PC-9 (cell line): Measurements from ENCODE around the gene SRSF3. TPM values are rescaled to one million over a fixed set of nuclear protein-coding genes. Genes with fewer than 3 reads are reported as not detected.
"Not testable (repeated sequence)": the region's sequence is repeated elsewhere in the genome, so short reads cannot be mapped to it uniquely, and the experiment has no call there.

Source experiments
- BruUV-seq: library from RNA; stranded (reverse); fragments of 400-500 nt; replicated peaks from 2 replicates; lab custom pipeline; 2021; lab: Mats Ljungman, UMichigan
- CTCF ChIA-PET: fragments of 300-600 bp; sonication (Branson Sonifier 250); formaldehyde crosslinking; loops from one replicate; lab custom pipeline; 2022; ENCODE audit warnings: antibody characterized with exemption; lab: Charles Lee
- POLR2A ChIA-PET: fragments of 300-600 bp; sonication (Branson Sonifier 250); formaldehyde crosslinking; loops from one replicate; lab custom pipeline; 2022; ENCODE audit warnings: antibody characterized with exemption; ENCODE audit not compliant: unreplicated experiment; lab: Charles Lee
- DNase-seq, 2 experiments: peaks; one replicate each; pipeline versions ENCODE4 v3.0.0 to v3.0.0-alpha.2; 2015 to 2022; ENCODE audit warnings: mixed read lengths in 1 of 2
- H2AFZ ChIP-seq: fragments of 200-600 bp; sonication (generic); 2 replicates; pipeline ENCODE4 v1.8.1; 2017; ENCODE audit warnings: antibody characterized with exemption
- H3F3A ChIP-seq: fragments of 200-600 bp; sonication (generic); 2 replicates; pipeline ENCODE4 v1.8.1; 2017; ENCODE audit warnings: antibody characterized with exemption, mild to moderate bottlenecking, low read depth; ENCODE audit not compliant: insufficient read depth
- H3K27ac ChIP-seq: fragments of 200-600 bp; sonication (generic); 2 replicates; pipeline ENCODE4 v1.6.1; 2016; ENCODE audit warnings: mixed run types
- H3K27me3 ChIP-seq: fragments of 200-600 bp; sonication (generic); 2 replicates; pipeline ENCODE4 v1.6.1; 2016; ENCODE audit warnings: low read depth, mixed run types; ENCODE audit not compliant: insufficient read depth
- H3K36me3 ChIP-seq: fragments of 200-600 bp; sonication (generic); 2 replicates; pipeline ENCODE4 v1.6.1; 2016; ENCODE audit warnings: low read depth, mixed run types
- H3K4me1 ChIP-seq: fragments of 200-600 bp; sonication (generic); replicated peaks from 2 replicates; pipeline ENCODE4 v1.6.1; 2016; ENCODE audit warnings: mixed run types; ENCODE audit not compliant: insufficient read depth
- H3K4me2 ChIP-seq: fragments of 200-600 bp; sonication (generic); 2 replicates; pipeline ENCODE4 v1.6.1; 2017; ENCODE audit warnings: mixed run types
- H3K4me3 ChIP-seq: fragments of 200-600 bp; sonication (generic); 2 replicates; pipeline ENCODE4 v1.6.1; 2016; ENCODE audit warnings: mixed run types
- H3K79me2 ChIP-seq: fragments of 200-600 bp; sonication (generic); 2 replicates; pipeline ENCODE4 v1.6.1; 2017; ENCODE audit warnings: low read depth, mixed run types
- H3K9me2 ChIP-seq: fragments of 200-600 bp; sonication (generic); 2 replicates; pipeline ENCODE4 v1.8.1; 2017; ENCODE audit warnings: mild to moderate bottlenecking; ENCODE audit not compliant: insufficient read depth
- H3K9me3 ChIP-seq: fragments of 200-600 bp; sonication (generic); 2 replicates; pipeline ENCODE4 v1.8.1; 2016; ENCODE audit warnings: low read depth; ENCODE audit not compliant: insufficient read depth
- H4K20me1 ChIP-seq: fragments of 200-600 bp; sonication (generic); 2 replicates; pipeline ENCODE4 v1.8.1; 2017; ENCODE audit not compliant: insufficient read depth
- EZH2 ChIP-seq: fragments of 200-600 bp; sonication (generic); IDR thresholded peaks from 2 replicates; pipeline ENCODE4 v1.8.0; 2017; ENCODE audit warnings: antibody characterized with exemption, low read depth
- intact Hi-C: fragments of 100-400 bp; cut with micrococcal nuclease; formaldehyde crosslinking; loops from one replicate; pipeline ENCODE4 v1.10.0; 2022; ENCODE audit not compliant: unreplicated experiment
- total RNA-seq: library from RNA; stranded (reverse); gene quantifications from 2 replicates; pipeline ENCODE4 v1.2.3, GENCODE V29; 2021
- TF ChIP-seq, protein P1 (sequence below): fragments of 200-600 bp; sonication (generic); conservative IDR thresholded peaks from 2 replicates; pipeline ENCODE4 v1.6.1; 2017; ENCODE audit warnings: mixed run types, antibody characterized with exemption, mild to moderate bottlenecking, moderate library complexity

SRSF3 gene
- total RNA-seq, 1 experiment from 2014 or later = 278 TPM

DNA sequence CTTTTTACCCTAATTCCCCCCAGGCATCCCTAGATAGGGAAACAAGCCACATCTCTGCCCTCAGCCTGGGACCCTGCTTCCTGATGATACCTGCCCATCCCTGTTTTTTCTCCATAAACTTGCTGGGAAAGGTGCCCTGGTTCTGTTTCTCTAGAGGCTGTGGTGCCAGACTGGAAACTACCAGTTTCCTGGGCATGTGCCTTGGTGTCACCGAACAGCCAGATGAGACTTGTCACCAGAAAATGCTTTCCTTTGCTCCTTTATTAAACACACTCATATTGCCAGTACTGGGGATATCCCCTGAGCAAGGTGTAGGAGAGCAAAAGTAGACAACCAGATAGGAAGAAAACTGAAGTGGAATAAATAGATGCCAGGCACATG, 16.8 kb downstream of the SRSF3 start:
- peaks cover 5% of the 10 kb centered on the region for H3K4me1 ChIP-seq
- peaks cover 35% of the 10 kb centered on the region for H4K20me1 ChIP-seq
- H3K36me3 ChIP-seq = peaks cover 18% of the 10 kb centered on the region; the same call in 1 of the 2 replicates
- peak overlapping the region; percentile 11; the same call in 1 of the 2 replicates for H3K27ac ChIP-seq
- H3K9me3 ChIP-seq = no peaks in the 10 kb centered on the region
- DNase-seq = no peak
- no peaks in the 10 kb centered on the region for H3K9me2 ChIP-seq
- TF ChIP-seq EZH2 = no peak
- TF ChIP-seq, protein P1, sequence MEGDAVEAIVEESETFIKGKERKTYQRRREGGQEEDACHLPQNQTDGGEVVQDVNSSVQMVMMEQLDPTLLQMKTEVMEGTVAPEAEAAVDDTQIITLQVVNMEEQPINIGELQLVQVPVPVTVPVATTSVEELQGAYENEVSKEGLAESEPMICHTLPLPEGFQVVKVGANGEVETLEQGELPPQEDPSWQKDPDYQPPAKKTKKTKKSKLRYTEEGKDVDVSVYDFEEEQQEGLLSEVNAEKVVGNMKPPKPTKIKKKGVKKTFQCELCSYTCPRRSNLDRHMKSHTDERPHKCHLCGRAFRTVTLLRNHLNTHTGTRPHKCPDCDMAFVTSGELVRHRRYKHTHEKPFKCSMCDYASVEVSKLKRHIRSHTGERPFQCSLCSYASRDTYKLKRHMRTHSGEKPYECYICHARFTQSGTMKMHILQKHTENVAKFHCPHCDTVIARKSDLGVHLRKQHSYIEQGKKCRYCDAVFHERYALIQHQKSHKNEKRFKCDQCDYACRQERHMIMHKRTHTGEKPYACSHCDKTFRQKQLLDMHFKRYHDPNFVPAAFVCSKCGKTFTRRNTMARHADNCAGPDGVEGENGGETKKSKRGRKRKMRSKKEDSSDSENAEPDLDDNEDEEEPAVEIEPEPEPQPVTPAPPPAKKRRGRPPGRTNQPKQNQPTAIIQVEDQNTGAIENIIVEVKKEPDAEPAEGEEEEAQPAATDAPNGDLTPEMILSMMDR = no peak
- H3K79me2 ChIP-seq = 0 out of 2 replicates have a peak, but pooled peaks cover 2% of the 10 kb centered on the region
- no peak overlapping the region for H3K4me2 ChIP-seq
- no peaks in the 10 kb centered on the region for H3K27me3 ChIP-seq
- no peak overlapping the region for H3K4me3 ChIP-seq
- ChIA-PET CTCF (no interaction called here), POLR2A (no interaction called here)
- H3F3A ChIP-seq = peaks cover 96% of the 10 kb centered on the region
- intact Hi-C loops = no loop called here
- no TSS peak for BruUV-seq
- H2AFZ ChIP-seq = no peak overlapping the region

DNA sequence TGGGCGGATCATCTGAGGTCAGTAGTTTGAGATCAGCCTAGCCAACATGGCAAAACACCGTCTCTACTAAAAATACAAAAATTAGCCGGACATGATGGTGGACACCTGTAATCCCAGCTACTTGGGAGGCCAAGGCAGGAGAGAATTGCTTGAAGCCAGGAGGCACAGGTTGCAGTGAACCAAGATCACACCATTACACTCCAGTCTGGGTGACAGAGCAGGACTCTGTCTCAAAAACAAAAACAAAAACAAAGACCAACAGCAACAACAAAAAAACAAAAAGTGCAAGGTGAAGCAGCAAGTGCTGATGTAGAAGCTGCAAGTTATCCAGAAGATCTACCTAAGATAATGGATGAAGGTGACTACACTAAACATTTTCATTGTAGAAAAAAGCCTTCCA, 17.5 kb downstream of the SRSF3 start:
- POLR2A ChIA-PET, H3K27me3 ChIP-seq, DNase-seq, H3K4me2 ChIP-seq, CTCF ChIA-PET, BruUV-seq, intact Hi-C loops, H2AFZ ChIP-seq, H3K4me3 ChIP-seq, H3K79me2 ChIP-seq, H3K27ac ChIP-seq, H3K9me3 ChIP-seq, H3K9me2 ChIP-seq: not testable (repeated sequence)
- Histone ChIP-seq H4K20me1 (peaks cover 29% of the 10 kb centered on the region), H3K36me3 (peaks cover 13% of the 10 kb centered on the region; the same call in 1 of the 2 replicates), H3K4me1 (peaks cover 12% of the 10 kb centered on the region), H3F3A (peaks cover 96% of the 10 kb centered on the region)

DNA sequence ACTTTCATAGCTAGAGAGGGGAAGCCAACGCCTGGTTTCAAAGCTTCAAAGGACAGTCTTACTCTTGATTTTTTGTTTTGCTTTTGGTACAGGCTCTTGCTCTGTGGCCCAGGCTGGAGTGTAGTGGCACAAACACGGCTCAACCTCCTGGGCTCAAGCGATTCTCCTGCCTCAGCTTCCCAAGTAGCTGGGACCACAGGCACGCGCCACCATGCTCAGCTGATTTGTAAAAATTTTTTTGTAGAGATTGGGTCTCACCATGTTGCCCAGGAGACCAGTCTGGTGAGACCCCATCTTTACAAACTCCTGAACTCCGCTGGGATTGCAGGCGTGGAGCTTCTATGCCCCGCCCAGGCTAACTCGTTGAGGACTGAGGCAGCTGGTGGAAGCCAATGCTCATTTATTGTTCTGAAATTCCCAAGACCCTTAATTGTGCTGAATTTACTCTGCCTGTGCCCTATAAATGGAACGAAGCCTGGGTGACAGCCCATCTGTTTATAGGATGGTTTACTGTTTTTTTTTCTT, 18.0 kb downstream of the SRSF3 start:
- H2AFZ ChIP-seq = no peak overlapping the region
- TF ChIP-seq, protein P1 = no peak
- TF ChIP-seq EZH2 = no peak
- H3K36me3 ChIP-seq = peaks cover 10% of the 10 kb centered on the region; the same call in 1 of the 2 replicates
- no peak overlapping the region for H3K4me2 ChIP-seq
- no peaks in the 10 kb centered on the region for H3K9me2 ChIP-seq
- peaks cover 15% of the 10 kb centered on the region for H3K4me1 ChIP-seq
- H3F3A ChIP-seq = peaks cover 96% of the 10 kb centered on the region
- H3K27ac ChIP-seq = no peak overlapping the region
- H3K4me3 ChIP-seq = no peak overlapping the region
- ChIA-PET CTCF (no interaction called here), POLR2A (no interaction called here)
- H3K79me2 ChIP-seq = no peaks in the 10 kb centered on the region
- H4K20me1 ChIP-seq = peaks cover 25% of the 10 kb centered on the region
- no peaks in the 10 kb centered on the region for H3K27me3 ChIP-seq
- DNase-seq = no peak
- no peaks in the 10 kb centered on the region for H3K9me3 ChIP-seq
- intact Hi-C loops = no loop called here
- BruUV-seq = no TSS peak
